ENCODE data around the gene NEO1. TPM values are rescaled to one million over a fixed set of nuclear protein-coding genes. Genes with fewer than 3 reads are reported as not detected.

NEO1 gene
- total and polyA plus RNA-seq, 4 donors: 1.6 to 9.9 (median 5.8) TPM

GRCh38 chr15:73175382-73175781, 123.1 kb downstream of the NEO1 start:
- WGBS: 82% methylated on average over 3 of the region's 3 CpGs

More at GRCh38 chr15:73175382-73175781, 123.1 kb downstream of the NEO1 start:
- H3K36me3 ChIP-seq (ENCODE audit: control insufficient read depth in 4 of 4, insufficient read depth in 3 of 4, low read depth in 1 of 4, low read length in 3 of 4): peaks cover 0 to 2% (median under 1%) of the 10 kb centered on the region in 4 donors
- DNase-seq (ENCODE audit: low spot score): no peak
- no peaks in the 10 kb centered on the region for H3K9me3 ChIP-seq (ENCODE audit: control insufficient read depth in 4 of 4, low read length in 3 of 4)
- no peak for TF ChIP-seq CTCF (IDR thresholded peaks at IDR 0.05; ENCODE audit: low read depth, low read length, missing input control)
- no peak for TF ChIP-seq YY1 (IDR thresholded peaks at IDR 0.05)
- no peak for TF ChIP-seq MAX (IDR thresholded peaks at IDR 0.05)
- TF ChIP-seq ATF3 (IDR thresholded peaks at IDR 0.05): no peak
- TF ChIP-seq HNF4G (IDR thresholded peaks at IDR 0.05): no peak
- TF ChIP-seq EGR1 (IDR thresholded peaks at IDR 0.05; ENCODE audit: low read depth in 2 of 2): no peak
- no peak for TF ChIP-seq REST (IDR thresholded peaks at IDR 0.05)
- TF ChIP-seq NR2F2 (IDR thresholded peaks at IDR 0.05): no peak
- TF ChIP-seq SP1 (IDR thresholded peaks at IDR 0.05): no peak
- no peak for TF ChIP-seq GABPA (IDR thresholded peaks at IDR 0.05 in 1 of 2, conservative IDR thresholded peaks at IDR 0.05 in 1 of 2)
- TF ChIP-seq JUND (IDR thresholded peaks at IDR 0.05): no peak
- TF ChIP-seq FOXA1 (IDR thresholded peaks at IDR 0.05): no peak
- no peak for TF ChIP-seq ZBTB33 (IDR thresholded peaks at IDR 0.05)
- no peaks in the 10 kb centered on the region for H3K4me1 ChIP-seq (ENCODE audit: control insufficient read depth in 4 of 4, insufficient read depth in 4 of 4, low read length in 3 of 4)
- no peak overlapping the region for H3K27ac ChIP-seq (ENCODE audit: low read depth in 1 of 2, low read length in 2 of 2)
- H3K4me3 ChIP-seq (ENCODE audit: low read depth in 1 of 3, low read length in 3 of 3): no peak overlapping the region
- no peaks in the 10 kb centered on the region for H3K27me3 ChIP-seq (ENCODE audit: control insufficient read depth in 4 of 4, insufficient read depth in 4 of 4, low read length in 3 of 4)
- no peak overlapping the region for H3K9ac ChIP-seq (ENCODE audit: low read depth in 1 of 2, low read length in 2 of 2)
